HEK293 (cell line): ENCODE results near the gene FDXR.

Source experiments
- HOXA7 ChIP-seq: sonication (generic); formaldehyde crosslinking; IDR thresholded peaks from 2 replicates; pipeline ENCODE4 v1.8.1; 2022; ENCODE audit warnings: missing genetic modification reagents, borderline replicate concordance
- HOXD13 ChIP-seq: sonication (generic); formaldehyde crosslinking; IDR thresholded peaks from 2 replicates; pipeline ENCODE4 v1.8.0; 2022; ENCODE audit warnings: missing genetic modification reagents, borderline replicate concordance
- KLF16 ChIP-seq: fragments of 450-650 bp; formaldehyde crosslinking; IDR thresholded peaks from 2 replicates; pipeline ENCODE4 v1.5.1; 2017; ENCODE audit warnings: missing biosample characterization, missing genetic modification characterization
- MYNN ChIP-seq: fragments of 450-650 bp; formaldehyde crosslinking; IDR thresholded peaks from 2 replicates; pipeline ENCODE4 v1.5.1; 2016; ENCODE audit warnings: missing biosample characterization, missing genetic modification characterization, borderline replicate concordance
- YY1 ChIP-seq: fragments of 450-650 bp; formaldehyde crosslinking; IDR thresholded peaks from 2 replicates; pipeline ENCODE4 v1.5.1; 2018; ENCODE audit warnings: missing biosample characterization, missing genetic modification characterization
- ZFHX2 ChIP-seq: fragments of 450-650 bp; formaldehyde crosslinking; conservative IDR thresholded peaks from 2 replicates; pipeline ENCODE4 v1.5.1; 2016; ENCODE audit warnings: missing biosample characterization, missing genetic modification characterization
- ZFP3 ChIP-seq: fragments of 450-650 bp; formaldehyde crosslinking; IDR thresholded peaks from 2 replicates; pipeline ENCODE4 v1.5.1; 2016; ENCODE audit warnings: low read depth, missing biosample characterization, missing genetic modification characterization
- ZNF132 ChIP-seq: fragments of 450-650 bp; formaldehyde crosslinking; IDR thresholded peaks from 2 replicates; pipeline ENCODE4 v1.5.1; 2017; ENCODE audit warnings: missing biosample characterization, missing genetic modification characterization, borderline replicate concordance
- ZNF202 ChIP-seq: fragments of 450-650 bp; formaldehyde crosslinking; IDR thresholded peaks from 2 replicates; pipeline ENCODE4 v1.5.1; 2016; ENCODE audit warnings: missing biosample characterization, missing genetic modification characterization, borderline replicate concordance
- ZNF214 ChIP-seq: fragments of 450-650 bp; formaldehyde crosslinking; IDR thresholded peaks from 2 replicates; pipeline ENCODE4 v1.5.1; 2017; ENCODE audit warnings: missing biosample characterization, mild to moderate bottlenecking, missing genetic modification characterization, borderline replicate concordance
- ZNF274 ChIP-seq, 2 experiments: fragments of 200-500 bp in 1 of 2; fragments of 450-650 bp in 1 of 2; sonication (Bioruptor generic) in 1 of 2; formaldehyde crosslinking in 1 of 2; IDR thresholded peaks; 2 replicates each; pipeline versions ENCODE4 v1.5.1 to v1.6.1; 2014 to 2016; ENCODE audit warnings: borderline replicate concordance in 1 of 2, inconsistent platforms in 1 of 2, low read length in 1 of 2, missing biosample characterization in 1 of 2, missing genetic modification characterization in 1 of 2
- ZNF292 ChIP-seq: fragments of 450-650 bp; formaldehyde crosslinking; IDR thresholded peaks from 2 replicates; pipeline ENCODE4 v1.5.1; 2016; ENCODE audit warnings: low read depth, missing biosample characterization, missing genetic modification characterization, borderline replicate concordance
- ZNF394 ChIP-seq: fragments of 450-650 bp; formaldehyde crosslinking; IDR thresholded peaks from 2 replicates; pipeline ENCODE4 v1.5.1; 2016; ENCODE audit warnings: missing biosample characterization, missing genetic modification characterization, mild to moderate bottlenecking, moderate library complexity, borderline replicate concordance
- ZNF433 ChIP-seq: fragments of 450-650 bp; formaldehyde crosslinking; IDR thresholded peaks from 2 replicates; pipeline ENCODE4 v1.5.1; 2016; ENCODE audit warnings: missing biosample characterization, missing genetic modification characterization, low read depth
- ZNF561 ChIP-seq: fragments of 450-650 bp; IDR thresholded peaks from 2 replicates; pipeline ENCODE4 v1.5.1; 2018; ENCODE audit warnings: missing biosample characterization, missing genetic modification characterization, borderline replicate concordance
- ZNF658 ChIP-seq: fragments of 450-650 bp; formaldehyde crosslinking; IDR thresholded peaks from 2 replicates; pipeline ENCODE4; 2016; ENCODE audit warnings: missing biosample characterization, missing genetic modification characterization
- ZNF660 ChIP-seq: fragments of 450-650 bp; IDR thresholded peaks from 2 replicates; pipeline ENCODE4 v1.5.1; 2018; ENCODE audit warnings: missing biosample characterization, mild to moderate bottlenecking, missing genetic modification characterization
- TF ChIP-seq, protein P1 (sequence below): fragments of 450-650 bp; formaldehyde crosslinking; IDR thresholded peaks from 2 replicates; pipeline ENCODE4 v1.5.1; 2016; ENCODE audit warnings: missing biosample characterization, missing genetic modification characterization, borderline replicate concordance
- TF ChIP-seq, protein P2 (sequence below): fragments of 450-650 bp; formaldehyde crosslinking; IDR thresholded peaks from 2 replicates; pipeline ENCODE4 v1.5.1; 2016; ENCODE audit warnings: missing biosample characterization, missing genetic modification characterization
- TF ChIP-seq, protein P3 (sequence below): fragments of 450-650 bp; formaldehyde crosslinking; IDR thresholded peaks from 2 replicates; pipeline ENCODE4 v1.5.1; 2016; ENCODE audit warnings: missing biosample characterization, missing genetic modification characterization
- TF ChIP-seq, protein P4 (sequence below): fragments of 450-650 bp; formaldehyde crosslinking; IDR thresholded peaks from 2 replicates; pipeline ENCODE4 v1.5.1; 2016; ENCODE audit warnings: missing biosample characterization, missing genetic modification characterization, borderline replicate concordance
- TF ChIP-seq, protein P5 (sequence below): fragments of 450-650 bp; formaldehyde crosslinking; IDR thresholded peaks from 2 replicates; pipeline ENCODE4 v1.5.1; 2016; ENCODE audit warnings: missing biosample characterization, missing genetic modification characterization

The FDXR gene

DNA sequence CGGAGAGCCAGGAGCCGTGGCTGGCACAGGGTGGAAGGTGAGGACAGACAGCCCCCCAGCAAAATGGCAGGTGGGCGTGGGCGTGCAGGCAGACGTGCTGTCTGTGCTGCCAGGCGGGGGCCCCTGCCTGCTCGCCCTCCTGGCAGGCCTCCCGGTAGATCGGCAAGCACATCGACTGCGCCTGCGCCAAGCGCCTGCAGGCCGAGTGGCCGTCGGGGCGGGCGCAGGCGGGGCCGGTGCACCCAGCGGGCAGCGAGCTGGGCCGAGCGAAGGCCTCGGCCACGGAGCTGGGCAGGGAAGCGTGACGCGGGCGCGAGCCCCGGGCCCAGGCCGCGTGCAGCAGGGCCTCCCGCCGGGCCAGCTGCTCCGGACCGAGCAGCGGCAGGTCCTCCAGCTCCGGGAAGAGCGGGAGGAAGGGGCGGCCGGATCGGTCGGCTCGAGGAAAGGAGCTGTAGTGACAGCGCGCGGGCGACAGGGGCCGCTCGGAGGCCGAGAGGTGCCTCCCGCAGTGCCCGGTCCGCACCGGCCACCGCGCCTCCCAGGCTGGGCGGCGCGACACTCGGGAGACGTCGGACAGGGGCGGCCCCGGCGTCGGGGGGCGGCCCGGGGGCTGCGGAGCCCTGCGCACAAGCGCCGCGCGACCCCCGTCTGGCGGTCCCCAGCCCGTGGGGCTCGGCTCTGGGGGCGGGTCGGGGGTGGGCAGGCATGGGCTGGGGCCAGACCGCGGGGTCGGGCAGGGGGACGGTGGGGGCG is 30.0 kb downstream of the FDXR start (continued):
- TF ChIP-seq, protein P1, sequence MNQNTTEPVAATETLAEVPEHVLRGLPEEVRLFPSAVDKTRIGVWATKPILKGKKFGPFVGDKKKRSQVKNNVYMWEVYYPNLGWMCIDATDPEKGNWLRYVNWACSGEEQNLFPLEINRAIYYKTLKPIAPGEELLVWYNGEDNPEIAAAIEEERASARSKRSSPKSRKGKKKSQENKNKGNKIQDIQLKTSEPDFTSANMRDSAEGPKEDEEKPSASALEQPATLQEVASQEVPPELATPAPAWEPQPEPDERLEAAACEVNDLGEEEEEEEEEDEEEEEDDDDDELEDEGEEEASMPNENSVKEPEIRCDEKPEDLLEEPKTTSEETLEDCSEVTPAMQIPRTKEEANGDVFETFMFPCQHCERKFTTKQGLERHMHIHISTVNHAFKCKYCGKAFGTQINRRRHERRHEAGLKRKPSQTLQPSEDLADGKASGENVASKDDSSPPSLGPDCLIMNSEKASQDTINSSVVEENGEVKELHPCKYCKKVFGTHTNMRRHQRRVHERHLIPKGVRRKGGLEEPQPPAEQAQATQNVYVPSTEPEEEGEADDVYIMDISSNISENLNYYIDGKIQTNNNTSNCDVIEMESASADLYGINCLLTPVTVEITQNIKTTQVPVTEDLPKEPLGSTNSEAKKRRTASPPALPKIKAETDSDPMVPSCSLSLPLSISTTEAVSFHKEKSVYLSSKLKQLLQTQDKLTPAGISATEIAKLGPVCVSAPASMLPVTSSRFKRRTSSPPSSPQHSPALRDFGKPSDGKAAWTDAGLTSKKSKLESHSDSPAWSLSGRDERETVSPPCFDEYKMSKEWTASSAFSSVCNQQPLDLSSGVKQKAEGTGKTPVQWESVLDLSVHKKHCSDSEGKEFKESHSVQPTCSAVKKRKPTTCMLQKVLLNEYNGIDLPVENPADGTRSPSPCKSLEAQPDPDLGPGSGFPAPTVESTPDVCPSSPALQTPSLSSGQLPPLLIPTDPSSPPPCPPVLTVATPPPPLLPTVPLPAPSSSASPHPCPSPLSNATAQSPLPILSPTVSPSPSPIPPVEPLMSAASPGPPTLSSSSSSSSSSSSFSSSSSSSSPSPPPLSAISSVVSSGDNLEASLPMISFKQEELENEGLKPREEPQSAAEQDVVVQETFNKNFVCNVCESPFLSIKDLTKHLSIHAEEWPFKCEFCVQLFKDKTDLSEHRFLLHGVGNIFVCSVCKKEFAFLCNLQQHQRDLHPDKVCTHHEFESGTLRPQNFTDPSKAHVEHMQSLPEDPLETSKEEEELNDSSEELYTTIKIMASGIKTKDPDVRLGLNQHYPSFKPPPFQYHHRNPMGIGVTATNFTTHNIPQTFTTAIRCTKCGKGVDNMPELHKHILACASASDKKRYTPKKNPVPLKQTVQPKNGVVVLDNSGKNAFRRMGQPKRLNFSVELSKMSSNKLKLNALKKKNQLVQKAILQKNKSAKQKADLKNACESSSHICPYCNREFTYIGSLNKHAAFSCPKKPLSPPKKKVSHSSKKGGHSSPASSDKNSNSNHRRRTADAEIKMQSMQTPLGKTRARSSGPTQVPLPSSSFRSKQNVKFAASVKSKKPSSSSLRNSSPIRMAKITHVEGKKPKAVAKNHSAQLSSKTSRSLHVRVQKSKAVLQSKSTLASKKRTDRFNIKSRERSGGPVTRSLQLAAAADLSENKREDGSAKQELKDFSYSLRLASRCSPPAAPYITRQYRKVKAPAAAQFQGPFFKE (tag by site-specific recombination), result no peak
- TF ChIP-seq HOXA7 (CRISPR knock-in tag), result no peak
- no peak for TF ChIP-seq ZNF132
- TF ChIP-seq, protein P2, sequence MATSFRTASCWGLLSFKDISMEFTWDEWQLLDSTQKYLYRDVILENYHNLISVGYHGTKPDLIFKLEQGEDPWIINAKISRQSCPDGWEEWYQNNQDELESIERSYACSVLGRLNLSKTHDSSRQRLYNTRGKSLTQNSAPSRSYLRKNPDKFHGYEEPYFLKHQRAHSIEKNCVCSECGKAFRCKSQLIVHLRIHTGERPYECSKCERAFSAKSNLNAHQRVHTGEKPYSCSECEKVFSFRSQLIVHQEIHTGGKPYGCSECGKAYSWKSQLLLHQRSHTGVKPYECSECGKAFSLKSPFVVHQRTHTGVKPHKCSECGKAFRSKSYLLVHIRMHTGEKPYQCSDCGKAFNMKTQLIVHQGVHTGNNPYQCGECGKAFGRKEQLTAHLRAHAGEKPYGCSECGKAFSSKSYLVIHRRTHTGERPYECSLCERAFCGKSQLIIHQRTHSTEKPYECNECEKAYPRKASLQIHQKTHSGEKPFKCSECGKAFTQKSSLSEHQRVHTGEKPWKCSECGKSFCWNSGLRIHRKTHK (tag by site-specific recombination), result no peak
- TF ChIP-seq ZNF274 (IDR thresholded peaks at IDR 0.05; ENCODE audit: low read length), result no peak
- TF ChIP-seq ZNF274 (tag by site-specific recombination; IDR thresholded peaks at IDR 0.05; ENCODE audit: borderline replicate concordance), result no peak
- no peak for TF ChIP-seq MYNN
- TF ChIP-seq KLF16 (tag by site-specific recombination), result no peak
- TF ChIP-seq ZNF214 (tag by site-specific recombination), result no peak
- TF ChIP-seq ZNF658 (tag by site-specific recombination), result no peak
- TF ChIP-seq HOXD13 (CRISPR knock-in tag), result no peak
- TF ChIP-seq ZFP3 (tag by site-specific recombination), result no peak
- no peak for TF ChIP-seq ZNF202 (tag by site-specific recombination)
- TF ChIP-seq, protein P3, sequence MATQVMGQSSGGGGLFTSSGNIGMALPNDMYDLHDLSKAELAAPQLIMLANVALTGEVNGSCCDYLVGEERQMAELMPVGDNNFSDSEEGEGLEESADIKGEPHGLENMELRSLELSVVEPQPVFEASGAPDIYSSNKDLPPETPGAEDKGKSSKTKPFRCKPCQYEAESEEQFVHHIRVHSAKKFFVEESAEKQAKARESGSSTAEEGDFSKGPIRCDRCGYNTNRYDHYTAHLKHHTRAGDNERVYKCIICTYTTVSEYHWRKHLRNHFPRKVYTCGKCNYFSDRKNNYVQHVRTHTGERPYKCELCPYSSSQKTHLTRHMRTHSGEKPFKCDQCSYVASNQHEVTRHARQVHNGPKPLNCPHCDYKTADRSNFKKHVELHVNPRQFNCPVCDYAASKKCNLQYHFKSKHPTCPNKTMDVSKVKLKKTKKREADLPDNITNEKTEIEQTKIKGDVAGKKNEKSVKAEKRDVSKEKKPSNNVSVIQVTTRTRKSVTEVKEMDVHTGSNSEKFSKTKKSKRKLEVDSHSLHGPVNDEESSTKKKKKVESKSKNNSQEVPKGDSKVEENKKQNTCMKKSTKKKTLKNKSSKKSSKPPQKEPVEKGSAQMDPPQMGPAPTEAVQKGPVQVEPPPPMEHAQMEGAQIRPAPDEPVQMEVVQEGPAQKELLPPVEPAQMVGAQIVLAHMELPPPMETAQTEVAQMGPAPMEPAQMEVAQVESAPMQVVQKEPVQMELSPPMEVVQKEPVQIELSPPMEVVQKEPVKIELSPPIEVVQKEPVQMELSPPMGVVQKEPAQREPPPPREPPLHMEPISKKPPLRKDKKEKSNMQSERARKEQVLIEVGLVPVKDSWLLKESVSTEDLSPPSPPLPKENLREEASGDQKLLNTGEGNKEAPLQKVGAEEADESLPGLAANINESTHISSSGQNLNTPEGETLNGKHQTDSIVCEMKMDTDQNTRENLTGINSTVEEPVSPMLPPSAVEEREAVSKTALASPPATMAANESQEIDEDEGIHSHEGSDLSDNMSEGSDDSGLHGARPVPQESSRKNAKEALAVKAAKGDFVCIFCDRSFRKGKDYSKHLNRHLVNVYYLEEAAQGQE (tag by site-specific recombination), result no peak
- no peak for TF ChIP-seq YY1 (tag by site-specific recombination)
- TF ChIP-seq ZNF561 (tag by site-specific recombination), result no peak; the same call in 1 of the 2 replicates
- no peak for TF ChIP-seq ZNF292 (tag by site-specific recombination)
- TF ChIP-seq, protein P4, sequence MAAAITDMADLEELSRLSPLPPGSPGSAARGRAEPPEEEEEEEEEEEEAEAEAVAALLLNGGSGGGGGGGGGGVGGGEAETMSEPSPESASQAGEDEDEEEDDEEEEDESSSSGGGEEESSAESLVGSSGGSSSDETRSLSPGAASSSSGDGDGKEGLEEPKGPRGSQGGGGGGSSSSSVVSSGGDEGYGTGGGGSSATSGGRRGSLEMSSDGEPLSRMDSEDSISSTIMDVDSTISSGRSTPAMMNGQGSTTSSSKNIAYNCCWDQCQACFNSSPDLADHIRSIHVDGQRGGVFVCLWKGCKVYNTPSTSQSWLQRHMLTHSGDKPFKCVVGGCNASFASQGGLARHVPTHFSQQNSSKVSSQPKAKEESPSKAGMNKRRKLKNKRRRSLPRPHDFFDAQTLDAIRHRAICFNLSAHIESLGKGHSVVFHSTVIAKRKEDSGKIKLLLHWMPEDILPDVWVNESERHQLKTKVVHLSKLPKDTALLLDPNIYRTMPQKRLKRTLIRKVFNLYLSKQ (tag by site-specific recombination), result no peak
- TF ChIP-seq ZNF660 (tag by site-specific recombination), result 0 out of 2 replicates have a peak, but pooled peaks have one; percentile 53
- TF ChIP-seq ZNF433 (tag by site-specific recombination), result no peak
- TF ChIP-seq, protein P5, sequence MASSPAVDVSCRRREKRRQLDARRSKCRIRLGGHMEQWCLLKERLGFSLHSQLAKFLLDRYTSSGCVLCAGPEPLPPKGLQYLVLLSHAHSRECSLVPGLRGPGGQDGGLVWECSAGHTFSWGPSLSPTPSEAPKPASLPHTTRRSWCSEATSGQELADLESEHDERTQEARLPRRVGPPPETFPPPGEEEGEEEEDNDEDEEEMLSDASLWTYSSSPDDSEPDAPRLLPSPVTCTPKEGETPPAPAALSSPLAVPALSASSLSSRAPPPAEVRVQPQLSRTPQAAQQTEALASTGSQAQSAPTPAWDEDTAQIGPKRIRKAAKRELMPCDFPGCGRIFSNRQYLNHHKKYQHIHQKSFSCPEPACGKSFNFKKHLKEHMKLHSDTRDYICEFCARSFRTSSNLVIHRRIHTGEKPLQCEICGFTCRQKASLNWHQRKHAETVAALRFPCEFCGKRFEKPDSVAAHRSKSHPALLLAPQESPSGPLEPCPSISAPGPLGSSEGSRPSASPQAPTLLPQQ (tag by site-specific recombination), result no peak
- TF ChIP-seq ZNF394 (tag by site-specific recombination), result no peak
- TF ChIP-seq ZFHX2, result peak; percentile 89
